HepG2 (cell line): ENCODE data around the gene MARS1. TPM values are rescaled to one million over a fixed set of nuclear protein-coding genes. Genes with fewer than 3 reads are reported as not detected.

ENCODE experiments used
- ATF1 ChIP-seq: IDR thresholded peaks from 2 replicates; pipeline ENCODE4 v1.6.1; 2016; ENCODE audit warnings: mild to moderate bottlenecking, control low read depth
- ELF1 ChIP-seq: sonication (generic); formaldehyde crosslinking; IDR thresholded peaks from 2 replicates; pipeline ENCODE4 v1.4.0; 2020; ENCODE audit warnings: missing genetic modification reagents
- GTF3A ChIP-seq: sonication (generic); formaldehyde crosslinking; conservative IDR thresholded peaks from 2 replicates; pipeline ENCODE4 v1.4.0; 2020; ENCODE audit warnings: mild to moderate bottlenecking, missing genetic modification reagents
- HNRNPK ChIP-seq: fragments of 200-400 bp; formaldehyde crosslinking; IDR thresholded peaks from 2 replicates; pipeline ENCODE4 v1.6.1; 2018; ENCODE audit warnings: low read length, low read depth, moderate library complexity, mild to moderate bottlenecking; ENCODE audit not compliant: poor library complexity, severe bottlenecking
- HNRNPLL ChIP-seq: fragments of 200-400 bp; formaldehyde crosslinking; IDR thresholded peaks from 2 replicates; pipeline ENCODE4 v1.6.1; 2017; ENCODE audit warnings: mild to moderate bottlenecking, low read depth, low read length; ENCODE audit not compliant: poor library complexity, severe bottlenecking
- RARG ChIP-seq: sonication (generic); formaldehyde crosslinking; IDR thresholded peaks from 2 replicates; pipeline ENCODE4 v1.4.0; 2020; ENCODE audit warnings: low read depth, mild to moderate bottlenecking, missing genetic modification reagents
- REL ChIP-seq: sonication (generic); formaldehyde crosslinking; conservative IDR thresholded peaks from 2 replicates; pipeline ENCODE4 v1.8.0; 2022; ENCODE audit warnings: mild to moderate bottlenecking, missing genetic modification reagents, moderate library complexity
- SMC3 ChIP-seq: IDR thresholded peaks from 2 replicates; pipeline ENCODE4 v1.6.1; 2011; ENCODE audit warnings: low read length, improper control_type of control experiment
- SOX6 ChIP-seq, 2 experiments: fragments of 450-650 bp in 1 of 2; sonication (generic) in 1 of 2; formaldehyde crosslinking in 1 of 2; IDR thresholded peaks; 2 replicates each; pipeline versions ENCODE4 v1.4.0 to v1.6.1; 2017 to 2020; ENCODE audit warnings: antibody characterized with exemption in 1 of 2, mild to moderate bottlenecking in 1 of 2, missing genetic modification reagents in 1 of 2
- TCF12 ChIP-seq, 2 experiments: fragments of 450-650 bp in 1 of 2; sonication (generic) in 1 of 2; formaldehyde crosslinking in 1 of 2; IDR thresholded peaks; 2 replicates each; pipeline versions ENCODE4 v1.6.1 to v1.8.0; 2017 to 2022; ENCODE audit warnings: antibody characterized with exemption in 1 of 2, mild to moderate bottlenecking in 1 of 2, missing genetic modification reagents in 1 of 2, moderate library complexity in 1 of 2
- ZBTB1 ChIP-seq: sonication (generic); formaldehyde crosslinking; IDR thresholded peaks from 2 replicates; pipeline ENCODE4 v1.4.0; 2020; ENCODE audit warnings: missing genetic modification reagents, borderline replicate concordance
- ZBTB21 ChIP-seq: sonication (generic); formaldehyde crosslinking; IDR thresholded peaks from 2 replicates; pipeline ENCODE4 v1.4.0; 2020; ENCODE audit warnings: missing genetic modification reagents
- ZFY ChIP-seq: sonication (generic); formaldehyde crosslinking; IDR thresholded peaks from 2 replicates; pipeline ENCODE4 v1.4.0; 2020; ENCODE audit warnings: missing genetic modification reagents
- ZNF333 ChIP-seq: sonication (generic); formaldehyde crosslinking; IDR thresholded peaks from 2 replicates; pipeline ENCODE4 v1.4.0; 2020; ENCODE audit warnings: mild to moderate bottlenecking, missing genetic modification reagents, borderline replicate concordance
- ZNF468 ChIP-seq: sonication (generic); formaldehyde crosslinking; IDR thresholded peaks from 2 replicates; pipeline ENCODE4 v1.8.0; 2022; ENCODE audit warnings: mild to moderate bottlenecking, moderate library complexity, missing genetic modification reagents
- ZNF501 ChIP-seq: sonication (generic); formaldehyde crosslinking; IDR thresholded peaks from 2 replicates; pipeline ENCODE4 v1.5.1; 2020; ENCODE audit warnings: mild to moderate bottlenecking, moderate library complexity, missing genetic modification reagents
- ZNF710 ChIP-seq: sonication (generic); formaldehyde crosslinking; IDR thresholded peaks from 2 replicates; pipeline ENCODE4 v1.5.0; 2020; ENCODE audit warnings: mild to moderate bottlenecking, missing genetic modification reagents, borderline replicate concordance
- polyA plus RNA-seq, 8 experiments: library from polyadenylated mRNA; depleted of rRNA in 3 of 8; stranded (reverse) in 7 of 8; unstranded in 1 of 8; fragments of >200 nt; fragmentation: Illumina TruSeq in 4 of 8; extraction: Trizol in 4 of 8; gene quantifications; 2 replicates each; pipeline versions ENCODE4 v1.2.1 to v1.2.3, GENCODE V29; 2011 to 2016; ENCODE audit warnings: low read depth in 4 of 8, missing spikeins in 1 of 8, mixed read lengths in 1 of 8; ENCODE audit not compliant: insufficient read depth in 1 of 8
- total RNA-seq, 5 experiments: library from RNA; depleted of rRNA; stranded (reverse); fragments of >200 nt; fragmentation: Illumina TruSeq; extraction: Trizol; gene quantifications; 2 replicates each; pipeline ENCODE4 v1.2.3, GENCODE V29; 2016; ENCODE audit warnings: low read depth in 1 of 5
- TF ChIP-seq, protein P1 (sequence below): fragments of 450-650 bp; IDR thresholded peaks from 2 replicates; pipeline ENCODE4 v1.6.1; 2017
- TF ChIP-seq, protein P2 (sequence below): sonication (generic); formaldehyde crosslinking; IDR thresholded peaks from 2 replicates; pipeline ENCODE4 v1.8.0; 2022; ENCODE audit warnings: low read depth, missing genetic modification reagents
- TF ChIP-seq, protein P3 (sequence below): sonication (generic); formaldehyde crosslinking; IDR thresholded peaks from 2 replicates; pipeline ENCODE4 v1.4.0; 2020; ENCODE audit warnings: missing genetic modification reagents
- TF ChIP-seq, protein P4 (sequence below): sonication (generic); formaldehyde crosslinking; IDR thresholded peaks from 2 replicates; pipeline ENCODE4 v1.5.0; 2020; ENCODE audit warnings: mild to moderate bottlenecking, low read depth, missing genetic modification reagents, borderline replicate concordance

The MARS1 gene
- total and polyA plus RNA-seq, 2 of the 13 experiments (the other 11 are each of a cell fraction or from before 2014, with no cell fraction given) = 115 to 181 TPM

- TF ChIP-seq, protein P1, sequence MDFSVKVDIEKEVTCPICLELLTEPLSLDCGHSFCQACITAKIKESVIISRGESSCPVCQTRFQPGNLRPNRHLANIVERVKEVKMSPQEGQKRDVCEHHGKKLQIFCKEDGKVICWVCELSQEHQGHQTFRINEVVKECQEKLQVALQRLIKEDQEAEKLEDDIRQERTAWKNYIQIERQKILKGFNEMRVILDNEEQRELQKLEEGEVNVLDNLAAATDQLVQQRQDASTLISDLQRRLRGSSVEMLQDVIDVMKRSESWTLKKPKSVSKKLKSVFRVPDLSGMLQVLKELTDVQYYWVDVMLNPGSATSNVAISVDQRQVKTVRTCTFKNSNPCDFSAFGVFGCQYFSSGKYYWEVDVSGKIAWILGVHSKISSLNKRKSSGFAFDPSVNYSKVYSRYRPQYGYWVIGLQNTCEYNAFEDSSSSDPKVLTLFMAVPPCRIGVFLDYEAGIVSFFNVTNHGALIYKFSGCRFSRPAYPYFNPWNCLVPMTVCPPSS = no peak
- TF ChIP-seq HNRNPLL (no peak), ELF1 (CRISPR knock-in tag) (peak; percentile 64), REL (CRISPR knock-in tag) (no peak), ZBTB21 (CRISPR knock-in tag) (peak; percentile 58; the same call in 1 of the 2 replicates), ZNF468 (CRISPR knock-in tag) (no peak), GTF3A (CRISPR knock-in tag) (peak; percentile 94), ZNF710 (peak; percentile 82; the same call in 1 of the 2 replicates), ATF1 (CRISPR knock-in tag) (peak; percentile 74), ZFY (peak; percentile 63; the same call in 1 of the 2 replicates), ZNF333 (CRISPR knock-in tag) (no peak), ZNF501 (CRISPR knock-in tag) (peak; percentile 85), SMC3 (peak; percentile 14; the same call in 1 of the 2 replicates), HNRNPK (no peak), TCF12 (IDR thresholded peaks at IDR 0.05) (no peak), TCF12 (CRISPR knock-in tag; IDR thresholded peaks at IDR 0.05) (peak; percentile 84), SOX6 (IDR thresholded peaks at IDR 0.05) (no peak), SOX6 (CRISPR knock-in tag; IDR thresholded peaks at IDR 0.05) (peak; percentile 93), ZBTB1 (CRISPR knock-in tag) (no peak), RARG (0 out of 2 replicates have a peak, but pooled peaks have one; percentile 86)
- TF ChIP-seq, protein P2, sequence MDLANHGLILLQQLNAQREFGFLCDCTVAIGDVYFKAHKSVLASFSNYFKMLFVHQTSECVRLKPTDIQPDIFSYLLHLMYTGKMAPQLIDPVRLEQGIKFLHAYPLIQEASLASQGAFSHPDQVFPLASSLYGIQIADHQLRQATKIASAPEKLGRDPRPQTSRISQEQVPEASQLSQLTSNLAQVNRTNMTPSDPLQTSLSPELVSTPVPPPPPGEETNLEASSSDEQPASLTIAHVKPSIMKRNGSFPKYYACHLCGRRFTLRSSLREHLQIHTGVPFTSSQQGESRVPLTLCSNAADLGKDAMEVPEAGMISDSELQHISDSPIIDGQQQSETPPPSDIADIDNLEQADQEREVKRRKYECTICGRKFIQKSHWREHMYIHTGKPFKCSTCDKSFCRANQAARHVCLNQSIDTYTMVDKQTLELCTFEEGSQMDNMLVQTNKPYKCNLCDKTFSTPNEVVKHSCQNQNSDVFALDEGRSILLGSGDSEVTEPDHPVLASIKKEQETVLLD (CRISPR knock-in tag) = no peak
- TF ChIP-seq, protein P3, sequence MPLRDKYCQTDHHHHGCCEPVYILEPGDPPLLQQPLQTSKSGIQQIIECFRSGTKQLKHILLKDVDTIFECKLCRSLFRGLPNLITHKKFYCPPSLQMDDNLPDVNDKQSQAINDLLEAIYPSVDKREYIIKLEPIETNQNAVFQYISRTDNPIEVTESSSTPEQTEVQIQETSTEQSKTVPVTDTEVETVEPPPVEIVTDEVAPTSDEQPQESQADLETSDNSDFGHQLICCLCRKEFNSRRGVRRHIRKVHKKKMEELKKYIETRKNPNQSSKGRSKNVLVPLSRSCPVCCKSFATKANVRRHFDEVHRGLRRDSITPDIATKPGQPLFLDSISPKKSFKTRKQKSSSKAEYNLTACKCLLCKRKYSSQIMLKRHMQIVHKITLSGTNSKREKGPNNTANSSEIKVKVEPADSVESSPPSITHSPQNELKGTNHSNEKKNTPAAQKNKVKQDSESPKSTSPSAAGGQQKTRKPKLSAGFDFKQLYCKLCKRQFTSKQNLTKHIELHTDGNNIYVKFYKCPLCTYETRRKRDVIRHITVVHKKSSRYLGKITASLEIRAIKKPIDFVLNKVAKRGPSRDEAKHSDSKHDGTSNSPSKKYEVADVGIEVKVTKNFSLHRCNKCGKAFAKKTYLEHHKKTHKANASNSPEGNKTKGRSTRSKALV = peak; percentile 46; the same call in 1 of the 2 replicates
- TF ChIP-seq, protein P4, sequence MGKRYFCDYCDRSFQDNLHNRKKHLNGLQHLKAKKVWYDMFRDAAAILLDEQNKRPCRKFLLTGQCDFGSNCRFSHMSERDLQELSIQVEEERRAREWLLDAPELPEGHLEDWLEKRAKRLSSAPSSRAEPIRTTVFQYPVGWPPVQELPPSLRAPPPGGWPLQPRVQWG = no peak
These were observed 36.6 kb upstream of the MARS1 start (continued) for GRCh38 chr12:57451233-57451778.
